ENCODE results near the gene TRIP10.
A peak's percentile ranks its signal among the peaks of the same experiment; 100 is the strongest.

The TRIP10 gene

GRCh38 chr19:6738787-6739389, 592 bp upstream of the TRIP10 start:
- peak overlapping the region; percentile 38 for H3K4me3 ChIP-seq (ENCODE audit: low read depth, low read length)
- H3K27me3 ChIP-seq (replicated peaks), result no peaks in the 10 kb centered on the region
- TF ChIP-seq CTCF (IDR thresholded peaks at IDR 0.05; ENCODE audit: low read depth, low read length, missing control alignments), result no peak
- H3K36me3 ChIP-seq (replicated peaks), result peaks cover 10% of the 10 kb centered on the region
- in situ Hi-C loops (cut with HindIII; ENCODE audit: low pct_ligation_motif_present, low sequenced_read_pairs), result no loop called here
- no peak for DNase-seq
- peak overlapping the region; percentile 21 for H3K27ac ChIP-seq

DNA sequence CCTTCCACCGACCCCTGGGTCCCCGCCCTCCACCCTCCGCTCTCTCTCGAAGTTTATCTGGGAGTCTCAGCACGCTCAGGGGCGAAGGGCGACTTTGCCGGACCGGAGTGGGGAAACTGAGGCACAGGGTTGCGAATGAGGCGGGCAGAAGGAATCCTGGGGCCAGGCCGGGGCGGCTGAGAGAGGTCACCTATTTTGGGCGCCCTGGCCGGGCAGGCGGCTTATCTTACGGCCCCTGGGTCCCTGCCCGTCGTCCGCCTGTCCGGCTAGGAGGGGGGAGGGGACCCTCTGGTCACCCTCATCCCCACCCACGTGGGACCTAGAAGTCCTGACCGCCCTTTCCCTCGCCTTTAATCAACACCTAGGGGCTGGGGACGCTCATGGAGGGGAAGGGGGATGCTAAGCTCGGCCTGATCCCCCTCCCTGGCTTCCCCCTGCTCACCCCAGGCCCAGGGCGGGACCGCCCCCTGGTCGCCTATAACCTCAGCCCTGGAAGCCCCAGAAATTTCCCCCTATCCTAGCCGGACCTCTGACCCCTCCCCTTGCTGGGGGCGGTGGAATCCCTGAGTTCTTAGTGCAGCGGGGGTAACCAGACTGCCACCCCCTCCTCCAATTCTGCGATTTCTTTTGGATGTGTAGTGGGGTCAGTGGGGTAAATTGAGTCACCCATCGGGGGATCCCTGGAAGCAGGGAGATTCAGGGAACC, 556 bp downstream of the TRIP10 start:
- Histone ChIP-seq H3K27ac (peak overlapping the region; percentile 22), H3K27me3 (replicated peaks) (no peaks in the 10 kb centered on the region), H3K4me3 (ENCODE audit: low read depth, low read length) (peak overlapping the region; percentile 85), H3K36me3 (replicated peaks) (peaks cover 13% of the 10 kb centered on the region)
- TF ChIP-seq CTCF (IDR thresholded peaks at IDR 0.05; ENCODE audit: low read depth, low read length, missing control alignments), result no peak
- in situ Hi-C loops (cut with HindIII; ENCODE audit: low pct_ligation_motif_present, low sequenced_read_pairs), result no loop called here
- no peak for DNase-seq

GRCh38 chr19:6740589-6741343, 1.3 kb downstream of the TRIP10 start:
- in situ Hi-C loops (cut with HindIII; ENCODE audit: low pct_ligation_motif_present, low sequenced_read_pairs), result no loop called here
- TF ChIP-seq CTCF (IDR thresholded peaks at IDR 0.05; ENCODE audit: low read depth, low read length, missing control alignments), result no peak
- H3K36me3 ChIP-seq (replicated peaks), result peaks cover 15% of the 10 kb centered on the region
- peak overlapping the region; percentile 85 for H3K4me3 ChIP-seq (ENCODE audit: low read depth, low read length)
- no peaks in the 10 kb centered on the region for H3K27me3 ChIP-seq (replicated peaks)
- DNase-seq, result no peak
- H3K27ac ChIP-seq, result no peak overlapping the region

DNA sequence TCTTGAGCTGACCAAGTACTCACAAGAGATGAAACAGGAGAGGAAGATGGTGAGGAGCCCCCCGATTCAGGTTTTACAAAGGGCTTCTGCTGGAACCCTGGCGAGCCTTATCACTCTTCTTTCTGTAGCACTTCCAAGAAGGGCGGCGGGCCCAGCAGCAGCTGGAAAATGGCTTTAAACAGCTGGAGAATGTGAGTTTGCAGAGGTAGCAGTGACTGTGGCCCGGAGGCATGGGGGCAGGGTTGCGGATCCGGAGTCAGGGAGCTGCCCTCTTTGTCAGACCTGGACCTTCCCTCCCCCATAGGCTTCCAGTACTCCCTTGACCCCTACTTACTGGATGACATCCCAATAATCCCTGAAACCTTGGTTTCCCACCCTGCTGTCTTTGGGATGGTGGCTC, 3.6 kb downstream of the TRIP10 start:
- H3K36me3 ChIP-seq (replicated peaks), result peaks cover 33% of the 10 kb centered on the region
- no peak for DNase-seq
- no peaks in the 10 kb centered on the region for H3K27me3 ChIP-seq (replicated peaks)
- no peak for TF ChIP-seq CTCF (IDR thresholded peaks at IDR 0.05; ENCODE audit: low read depth, low read length, missing control alignments)
- in situ Hi-C loops (cut with HindIII; ENCODE audit: low pct_ligation_motif_present, low sequenced_read_pairs), result no loop called here
- H3K27ac ChIP-seq, result no peak overlapping the region
- H3K4me3 ChIP-seq (ENCODE audit: low read depth, low read length), result no peak overlapping the region

- TF ChIP-seq CTCF (IDR thresholded peaks at IDR 0.05; ENCODE audit: low read depth, low read length, missing control alignments), result no peak
- Histone ChIP-seq H3K4me3 (ENCODE audit: low read depth, low read length) (no peak overlapping the region), H3K36me3 (replicated peaks) (peaks cover 40% of the 10 kb centered on the region), H3K27me3 (replicated peaks) (no peaks in the 10 kb centered on the region), H3K27ac (peak overlapping the region; percentile 66)
- no peak for DNase-seq
- in situ Hi-C loops (cut with HindIII; ENCODE audit: low pct_ligation_motif_present, low sequenced_read_pairs), result no loop called here
Observed at GRCh38 chr19:6743714-6744380, 4.4 kb downstream of the TRIP10 start.

All from brain microvascular endothelial cell (primary cell).